Endothelial cell of umbilical vein (primary cell): ENCODE data around the gene HECA.

Experiments used
- CTCF ChIP-seq, 2 donors: IDR thresholded peaks; 1 replicate in 1 of 2; 2 replicates in 1 of 2; pipeline ENCODE4 v1.5.1; 2011; ENCODE audit warnings: low read length in 2 of 2, mild to moderate bottlenecking in 2 of 2, moderate library complexity in 2 of 2, control low read depth in 1 of 2, inconsistent platforms in 1 of 2, low read depth in 1 of 2; ENCODE audit not compliant: insufficient read depth in 1 of 2; ENCODE audit errors: extremely low read depth in 1 of 2
- GATA2 ChIP-seq: IDR thresholded peaks from 2 replicates; pipeline ENCODE4 v1.7.0; 2011; ENCODE audit warnings: low read depth, mild to moderate bottlenecking, moderate library complexity, mixed read lengths, low read length; ENCODE audit not compliant: insufficient read length, insufficient read depth
- MAX ChIP-seq: IDR thresholded peaks from 2 replicates; pipeline ENCODE4 v1.6.1; 2011; ENCODE audit not compliant: insufficient read depth, insufficient read length
- POLR2A ChIP-seq: IDR thresholded peaks from 2 replicates; pipeline ENCODE4 v1.6.1; 2012; ENCODE audit warnings: low read depth, mild to moderate bottlenecking, control low read depth, low read length
- POLR2AphosphoS5 ChIP-seq: IDR thresholded peaks from 2 replicates; pipeline ENCODE4 v1.6.1; 2012; ENCODE audit warnings: low read depth, mild to moderate bottlenecking, control low read depth, low read length, moderate library complexity; ENCODE audit not compliant: insufficient read depth

- TF ChIP-seq CTCF (IDR thresholded peaks at IDR 0.05; ENCODE audit: extremely low read depth in 1 of 2, insufficient read depth in 1 of 2, low read depth in 1 of 2, low read length in 2 of 2), result no peak
- TF ChIP-seq MAX, result no peak
- TF ChIP-seq GATA2, result no peak
- no peak for TF ChIP-seq POLR2A
- TF ChIP-seq POLR2AphosphoS5, result no peak
These were observed 49.6 kb downstream of the HECA start for GRCh38 chr6:139184459-139184858.
